Loucy (cell line): Measurements from ENCODE around the gene RMI1.

Source experiments
- CTCF ChIP-seq: fragments of 200-600 bp; sonication (generic); conservative IDR thresholded peaks from 2 replicates; pipeline ENCODE4 v1.5.1; 2014; ENCODE audit warnings: mild to moderate bottlenecking, antibody characterized with exemption, low read length
- EZH2phosphoT487 ChIP-seq: fragments of 200-600 bp; IDR thresholded peaks from 2 replicates; pipeline ENCODE4 v1.6.1; 2018; ENCODE audit warnings: antibody characterized with exemption, mild to moderate bottlenecking, moderate library complexity, borderline replicate concordance

DNA sequence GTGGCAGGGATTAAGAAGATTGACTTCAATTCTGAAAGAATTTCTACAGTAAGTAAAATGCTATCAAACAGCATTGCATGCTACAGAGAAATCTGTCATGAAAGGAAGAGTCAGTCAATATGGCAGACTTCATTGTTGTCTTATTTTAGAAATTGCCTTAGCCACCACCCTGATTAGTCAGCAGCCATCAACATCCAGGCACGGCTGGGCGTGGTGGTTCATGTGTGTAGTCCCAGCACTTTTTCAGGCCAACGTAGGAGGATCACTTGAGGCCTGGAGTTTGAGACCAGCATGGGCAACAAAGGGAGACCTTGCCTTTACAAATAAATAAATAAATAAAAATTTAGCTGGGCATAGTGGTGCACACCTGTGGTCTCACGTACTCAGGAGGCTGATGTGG, 46.6 kb downstream of the RMI1 start:
- TF ChIP-seq CTCF, result no peak
- no peak for TF ChIP-seq EZH2phosphoT487
